Mucosa of descending colon (tissue), 3 donors: ENCODE measurements around the gene KRTAP5-11. TPM values are rescaled to one million over a fixed set of nuclear protein-coding genes. Genes with fewer than 3 reads are reported as not detected.

Experiments used
- ATAC-seq: fragments of 200-7000 bp; cut with Tn5 transposase; one replicate; pipeline ENCODE4 v1.9.1; 2020; ENCODE audit warnings: mild to moderate bottlenecking, moderate library complexity
- DNase-seq, 3 donors: peaks; one replicate each; pipeline ENCODE4 v3.0.0-alpha.2; 2020
- H3K36me3 ChIP-seq: fragments of 200-600 bp; one replicate; pipeline ENCODE4 v1.8.0; 2021; ENCODE audit warnings: low read depth, mild to moderate bottlenecking
- H3K4me1 ChIP-seq: fragments of 200-600 bp; one replicate; pipeline ENCODE4 v1.8.0; 2021; ENCODE audit warnings: low read depth, mild to moderate bottlenecking
- H3K4me3 ChIP-seq: fragments of 200-600 bp; one replicate; pipeline ENCODE4 v1.8.0; 2021; ENCODE audit warnings: mild to moderate bottlenecking
- H3K9me3 ChIP-seq: fragments of 200-600 bp; one replicate; pipeline ENCODE4 v1.8.0; 2021; ENCODE audit warnings: mild to moderate bottlenecking
- intact Hi-C, 2 donors: fragments of 100-400 bp; cut with DNase I in 1 of 2; cut with micrococcal nuclease in 1 of 2; formaldehyde crosslinking; loops; one replicate each; pipeline versions ENCODE4 v1.11.0 to v1.11.1; 2022; cut with DNase I, micrococcal nuclease
- total RNA-seq, 3 donors: library from RNA; stranded (reverse); fragmentation: NEBNext Ultra II Directional in 2 of 3; extraction: Animal tissue kit (Norgen Biotek cat#: 25700) in 2 of 3; gene quantifications; one replicate each; pipeline versions ENCODE4 v1.2.1 to v1.2.4, GENCODE V29; 2021 to 2023
- TF ChIP-seq, protein P1 (sequence below): fragments of 200-600 bp; IDR thresholded peaks from one replicate; pipeline ENCODE4 v1.8.0; 2022; ENCODE audit warnings: antibody characterized with exemption, mild to moderate bottlenecking
- donor health status: DM: no; HTN: no; CAD: no; lungs with moderate emphysema.
- donor health status: DM: no; HTN: no; CAD: no.
- donor health status: DM: no; HTN: yes; CAD: no.

Gene KRTAP5-11
- total RNA-seq, 3 donors from 2014 or later: not detected

- DNase-seq (no peak), ATAC-seq (no peak)
- H3K36me3 ChIP-seq: no peaks in the 10 kb centered on the region
- no peaks in the 10 kb centered on the region for H3K4me1 ChIP-seq
- TF ChIP-seq, protein P1, sequence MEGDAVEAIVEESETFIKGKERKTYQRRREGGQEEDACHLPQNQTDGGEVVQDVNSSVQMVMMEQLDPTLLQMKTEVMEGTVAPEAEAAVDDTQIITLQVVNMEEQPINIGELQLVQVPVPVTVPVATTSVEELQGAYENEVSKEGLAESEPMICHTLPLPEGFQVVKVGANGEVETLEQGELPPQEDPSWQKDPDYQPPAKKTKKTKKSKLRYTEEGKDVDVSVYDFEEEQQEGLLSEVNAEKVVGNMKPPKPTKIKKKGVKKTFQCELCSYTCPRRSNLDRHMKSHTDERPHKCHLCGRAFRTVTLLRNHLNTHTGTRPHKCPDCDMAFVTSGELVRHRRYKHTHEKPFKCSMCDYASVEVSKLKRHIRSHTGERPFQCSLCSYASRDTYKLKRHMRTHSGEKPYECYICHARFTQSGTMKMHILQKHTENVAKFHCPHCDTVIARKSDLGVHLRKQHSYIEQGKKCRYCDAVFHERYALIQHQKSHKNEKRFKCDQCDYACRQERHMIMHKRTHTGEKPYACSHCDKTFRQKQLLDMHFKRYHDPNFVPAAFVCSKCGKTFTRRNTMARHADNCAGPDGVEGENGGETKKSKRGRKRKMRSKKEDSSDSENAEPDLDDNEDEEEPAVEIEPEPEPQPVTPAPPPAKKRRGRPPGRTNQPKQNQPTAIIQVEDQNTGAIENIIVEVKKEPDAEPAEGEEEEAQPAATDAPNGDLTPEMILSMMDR: no peak
- no peaks in the 10 kb centered on the region for H3K9me3 ChIP-seq
- H3K4me3 ChIP-seq: no peak overlapping the region
- intact Hi-C loops: no loop called here
Measured at GRCh38 chr11:71556018-71556417, 26.7 kb downstream of the KRTAP5-11 start.

- Histone ChIP-seq H3K9me3 (no peaks in the 10 kb centered on the region), H3K4me1 (no peaks in the 10 kb centered on the region), H3K4me3 (no peak overlapping the region), H3K36me3 (no peaks in the 10 kb centered on the region)
- no peak for ATAC-seq
- no peak for DNase-seq
- TF ChIP-seq, protein P1: no peak
- intact Hi-C loops: no loop called here
Measured at GRCh38 chr11:71555508-71555907, 27.2 kb downstream of the KRTAP5-11 start.

DNA sequence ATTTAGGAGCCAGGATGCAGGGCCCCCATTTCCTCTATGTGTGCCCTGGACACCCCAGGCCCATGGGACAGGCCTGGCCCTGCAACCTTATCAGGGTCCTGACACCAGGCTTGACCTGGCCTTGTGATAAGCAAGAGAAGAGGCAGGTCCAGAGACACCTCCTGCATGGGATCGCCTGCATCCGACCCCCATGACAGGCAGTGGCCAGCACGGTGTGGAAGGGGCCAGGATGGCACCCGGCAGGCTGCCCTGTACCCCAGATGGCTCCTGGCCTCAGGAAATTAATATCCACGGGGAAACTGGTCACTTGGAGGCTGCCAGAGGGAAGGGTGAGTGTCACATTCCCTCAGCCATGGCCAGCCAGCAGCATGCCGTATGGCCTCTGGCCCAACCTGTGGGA lies 27.7 kb downstream of the KRTAP5-11 start:
- DNase-seq (no peak), ATAC-seq (no peak)

DNA sequence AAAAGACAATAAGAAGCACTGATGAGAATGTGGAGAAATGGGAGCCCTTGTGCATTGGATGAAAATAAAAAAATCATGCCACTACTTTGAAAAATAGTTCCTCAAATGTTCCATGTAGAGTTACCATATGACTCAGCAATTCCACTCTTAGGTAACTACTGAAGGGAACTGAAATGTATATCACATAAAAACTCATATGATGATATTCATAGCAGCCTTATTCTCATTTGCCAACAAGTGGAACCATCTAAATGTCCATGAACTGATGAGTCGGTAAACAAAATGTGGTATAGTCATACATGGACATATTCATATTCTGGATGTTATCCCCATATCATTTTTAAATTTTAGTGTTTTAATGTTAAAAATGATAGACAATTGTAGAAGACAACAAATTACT lies 31.0 kb downstream of the KRTAP5-11 start:
- no peaks in the 10 kb centered on the region for H3K9me3 ChIP-seq
- ATAC-seq: no peak
- no peaks in the 10 kb centered on the region for H3K4me1 ChIP-seq
- no peak for DNase-seq
- no peaks in the 10 kb centered on the region for H3K36me3 ChIP-seq
- H3K4me3 ChIP-seq: no peak overlapping the region
- intact Hi-C loops: no loop called here
- TF ChIP-seq, protein P1: no peak

More for the DNA sequence above, 27.7 kb downstream of the KRTAP5-11 start:
- TF ChIP-seq, protein P1: no peak
- Histone ChIP-seq H3K36me3 (no peaks in the 10 kb centered on the region), H3K9me3 (no peaks in the 10 kb centered on the region), H3K4me3 (no peak overlapping the region), H3K4me1 (no peaks in the 10 kb centered on the region)
- intact Hi-C loops: no loop called here

DNA sequence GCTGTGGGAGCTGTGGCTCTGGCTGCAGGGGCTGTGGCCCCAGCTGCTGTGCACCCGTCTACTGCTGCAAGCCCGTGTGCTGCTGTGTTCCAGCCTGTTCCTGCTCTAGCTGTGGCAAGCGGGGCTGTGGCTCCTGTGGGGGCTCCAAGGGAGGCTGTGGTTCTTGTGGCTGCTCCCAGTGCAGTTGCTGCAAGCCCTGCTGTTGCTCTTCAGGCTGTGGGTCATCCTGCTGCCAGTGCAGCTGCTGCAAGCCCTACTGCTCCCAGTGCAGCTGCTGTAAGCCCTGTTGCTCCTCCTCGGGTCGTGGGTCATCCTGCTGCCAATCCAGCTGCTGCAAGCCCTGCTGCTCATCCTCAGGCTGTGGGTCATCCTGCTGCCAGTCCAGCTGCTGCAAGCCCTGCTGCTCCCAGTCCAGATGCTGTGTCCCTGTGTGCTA lies 33.9 kb downstream of the KRTAP5-11 start:
- ATAC-seq (no peak), DNase-seq (no peak)
- Histone ChIP-seq H3K9me3 (no peaks in the 10 kb centered on the region), H3K4me1 (no peaks in the 10 kb centered on the region), H3K36me3 (no peaks in the 10 kb centered on the region), H3K4me3 (no peak overlapping the region)
- intact Hi-C loops: no loop called here
- TF ChIP-seq, protein P1: no peak

GRCh38 chr11:71548120-71548519 lies 34.6 kb downstream of the KRTAP5-11 start, which contains the start of gene KRTAP5-9:
Gene KRTAP5-9 (plus strand): TSS chr11:71548420. CDS start chr11:71548658, 238 bp downstream.
- H3K4me3 ChIP-seq: no peak within 1 kb of the TSS
- DNase-seq (no peak), ATAC-seq (no peak)
- no peaks in the 10 kb centered on the region for H3K36me3 ChIP-seq
- H3K4me1 ChIP-seq: no peaks in the 10 kb centered on the region
- intact Hi-C loops: no loop called here
- H3K9me3 ChIP-seq: no peaks in the 10 kb centered on the region
- TF ChIP-seq, protein P1: no peak
